Endothelial cell of umbilical vein (primary cell): ENCODE results near the gene HOXA4. TPM values are rescaled to one million over a fixed set of nuclear protein-coding genes. Genes with fewer than 3 reads are reported as not detected.

Experiments used
- BruUV-seq: library from RNA; stranded (reverse); fragments of 400-500 nt; replicated peaks from 2 replicates; lab custom pipeline; 2021; lab: Mats Ljungman, UMichigan
- CTCF ChIA-PET: fragments of 300-600, 350-600 bp; sonication (Branson Sonifier 250); formaldehyde crosslinking; loops from one replicate; lab custom pipeline; 2021; ENCODE audit warnings: antibody characterized with exemption, inconsistent platforms; lab: Charles Lee
- POLR2A ChIA-PET: fragments of 300-600, 350-600 bp; sonication (Branson Sonifier 250); formaldehyde crosslinking; loops from one replicate; lab custom pipeline; 2021; ENCODE audit warnings: antibody characterized with exemption, inconsistent platforms; lab: Charles Lee
- DNase-seq: peaks from one replicate; pipeline ENCODE4 v3.0.0-alpha.2; 2011; ENCODE audit warnings: low read depth, low spot score
- FAIRE-seq: peaks from 2 replicates; lab custom pipeline; 2011; peaks lifted over from hg19 to GRCh38; lab: Jason Lieb, UNC
- H2AFZ ChIP-seq: 2 replicates; pipeline ENCODE4 v1.6.0; 2012; ENCODE audit warnings: low read depth, low read length, control low read depth, inconsistent platforms
- H3K27ac ChIP-seq: 2 replicates; pipeline ENCODE4 v1.5.1; 2011; ENCODE audit warnings: low read depth, mild to moderate bottlenecking, control low read depth, low read length, moderate library complexity; ENCODE audit not compliant: insufficient read depth
- H3K27me3 ChIP-seq, 2 experiments: 2 replicates each; pipeline versions ENCODE4 v1.6.0 to v1.6.1; 2011; ENCODE audit warnings: low read length in 2 of 2, mixed read lengths in 1 of 2; ENCODE audit not compliant: control insufficient read depth in 2 of 2, insufficient read depth in 2 of 2
- H3K36me3 ChIP-seq, 2 experiments: 2 replicates in 1 of 2; 3 replicates in 1 of 2; pipeline ENCODE4 v1.5.1; 2011; ENCODE audit warnings: low read length in 2 of 2, mild to moderate bottlenecking in 1 of 2, moderate library complexity in 1 of 2; ENCODE audit not compliant: control insufficient read depth in 2 of 2, insufficient read depth in 2 of 2; ENCODE audit errors: extremely low read depth in 1 of 2
- H3K4me1 ChIP-seq: 3 replicates; pipeline ENCODE4 v1.5.1; 2011; ENCODE audit warnings: mild to moderate bottlenecking, low read length; ENCODE audit not compliant: control insufficient read depth, insufficient read depth; ENCODE audit errors: extremely low read depth
- H3K4me2 ChIP-seq: 2 replicates; pipeline ENCODE4 v1.6.1; 2011; ENCODE audit warnings: low read length, control low read depth, mixed read lengths; ENCODE audit not compliant: insufficient read depth
- H3K4me3 ChIP-seq, 3 experiments: fragments of 200-600 bp in 1 of 3; sonication (generic), shearing (Covaris generic) in 1 of 3; replicated peaks in 1 of 3; 2 replicates each; pipeline ENCODE4 v1.5.1; 2011 to 2016; ENCODE audit warnings: control low read depth in 3 of 3, low read length in 3 of 3, mild to moderate bottlenecking in 2 of 3, inconsistent platforms in 1 of 3, low read depth in 1 of 3, moderate library complexity in 1 of 3; ENCODE audit not compliant: insufficient read depth in 1 of 3
- H3K79me2 ChIP-seq: 2 replicates; pipeline ENCODE4 v1.6.0; 2012; ENCODE audit warnings: low read length, inconsistent platforms; ENCODE audit not compliant: control insufficient read depth, insufficient read depth
- H3K9ac ChIP-seq: replicated peaks from 2 replicates; pipeline ENCODE3; 2011; ENCODE audit warnings: low read length, control low read depth; ENCODE audit not compliant: insufficient read depth; ENCODE audit errors: extremely low read depth
- H3K9me1 ChIP-seq: replicated peaks from 3 replicates; pipeline ENCODE4 v1.6.0; 2011; ENCODE audit warnings: mild to moderate bottlenecking, low read length; ENCODE audit not compliant: control insufficient read depth, insufficient read depth; ENCODE audit errors: extremely low read depth
- H3K9me3 ChIP-seq: replicated peaks from 2 replicates; pipeline ENCODE4 v1.5.1; 2012; ENCODE audit warnings: low read length, inconsistent platforms; ENCODE audit not compliant: control insufficient read depth, insufficient read depth
- H4K20me1 ChIP-seq: replicated peaks from 2 replicates; pipeline ENCODE3; 2011; ENCODE audit warnings: mild to moderate bottlenecking, low read length; ENCODE audit not compliant: control insufficient read depth, insufficient read depth; ENCODE audit errors: extremely low read depth
- CTCF ChIP-seq, 2 donors: IDR thresholded peaks; 1 replicate in 1 of 2; 2 replicates in 1 of 2; pipeline ENCODE4 v1.5.1; 2011; ENCODE audit warnings: low read length in 2 of 2, mild to moderate bottlenecking in 2 of 2, moderate library complexity in 2 of 2, control low read depth in 1 of 2, inconsistent platforms in 1 of 2, low read depth in 1 of 2; ENCODE audit not compliant: insufficient read depth in 1 of 2; ENCODE audit errors: extremely low read depth in 1 of 2
- FOS ChIP-seq: IDR thresholded peaks from 2 replicates; pipeline ENCODE4 v1.6.1; 2011; ENCODE audit warnings: mild to moderate bottlenecking, low read length, moderate library complexity, borderline replicate concordance; ENCODE audit not compliant: insufficient read depth
- GATA2 ChIP-seq: IDR thresholded peaks from 2 replicates; pipeline ENCODE4 v1.7.0; 2011; ENCODE audit warnings: low read depth, mild to moderate bottlenecking, moderate library complexity, mixed read lengths, low read length; ENCODE audit not compliant: insufficient read length, insufficient read depth
- MAX ChIP-seq: IDR thresholded peaks from 2 replicates; pipeline ENCODE4 v1.6.1; 2011; ENCODE audit not compliant: insufficient read depth, insufficient read length
- POLR2A ChIP-seq: IDR thresholded peaks from 2 replicates; pipeline ENCODE4 v1.6.1; 2012; ENCODE audit warnings: low read depth, mild to moderate bottlenecking, control low read depth, low read length
- POLR2AphosphoS5 ChIP-seq: IDR thresholded peaks from 2 replicates; pipeline ENCODE4 v1.6.1; 2012; ENCODE audit warnings: low read depth, mild to moderate bottlenecking, control low read depth, low read length, moderate library complexity; ENCODE audit not compliant: insufficient read depth
- dilution Hi-C: fragments of 300-500 bp; cut with MboI; formaldehyde crosslinking; loops from one replicate; pipeline ENCODE4 v1.15.0; 2019; ENCODE audit warnings: low sequenced_read_pairs; ENCODE audit not compliant: extremely low pct_ligation_motif_present
- intact Hi-C: fragments of 100-400 bp; cut with micrococcal nuclease; formaldehyde crosslinking; loops from one replicate; pipeline ENCODE4 v1.10.0; 2022
- polyA plus RNA-seq, 4 experiments: library from polyadenylated mRNA; depleted of rRNA in 3 of 4; stranded (reverse) in 3 of 4; unstranded in 1 of 4; fragments of >200 nt; gene quantifications; 2 replicates each; pipeline versions ENCODE4 v1.2.1 to v1.2.3, GENCODE V29; 2011 to 2012; ENCODE audit warnings: missing spikeins in 1 of 4
- total RNA-seq: library from RNA; stranded (reverse); gene quantifications from 2 replicates; pipeline ENCODE4 v1.2.3, GENCODE V29; 2021

The HOXA4 gene
- total and polyA plus RNA-seq, 2 donors (not counting 3 experiments of a cell fraction or from before 2014, with no cell fraction given), result 4.9 to 8.1 TPM

GRCh38 chr7:27124096-27124901 lies 6.3 kb downstream of the HOXA4 start:
- Histone ChIP-seq H2AFZ (no peak overlapping the region), H3K27ac (peak overlapping the region; percentile 96), H3K9ac (peak overlapping the region; percentile 81), H3K79me2 (peaks cover 68% of the 10 kb centered on the region), H3K9me3 (no peaks in the 10 kb centered on the region), H3K4me1 (peaks cover 75% of the 10 kb centered on the region), H4K20me1 (no peaks in the 10 kb centered on the region), H3K4me3 (peak overlapping the region in 1 of 3 experiments; percentile 36), H3K27me3 (no peaks in the 10 kb centered on the region), H3K4me2 (peak overlapping the region; percentile 92), H3K9me1 (no peaks in the 10 kb centered on the region), H3K36me3 (peaks cover 0 to 11% of the 10 kb centered on the region in 2 experiments)
- no peak for TF ChIP-seq POLR2A
- TF ChIP-seq FOS, result peak; percentile 66
- no peak for TF ChIP-seq POLR2AphosphoS5
- TF ChIP-seq CTCF (IDR thresholded peaks at IDR 0.05; ENCODE audit: extremely low read depth in 1 of 2, insufficient read depth in 1 of 2, low read depth in 1 of 2, low read length in 2 of 2), result no peak
- no peak for TF ChIP-seq MAX
- peak; percentile 71 for TF ChIP-seq GATA2
- intact Hi-C loops, result loop anchor here (1.0 kb wide), 1 partner anchor 9 kb away; no protein-coding TSS in a partner anchor
- ChIA-PET POLR2A (interaction anchor here (0.8 kb wide), 1 partner anchor 55 kb away, joined by 6 read pairs; no protein-coding TSS in a partner anchor), CTCF (interaction anchor here (0.9 to 1.4 kb wide), 2 partner anchors 9 to 27 kb away, joined by 3 read pairs; no protein-coding TSS in a partner anchor)
- peak; percentile 58 for DNase-seq
- dilution Hi-C loops, result no loop called here
- peak; percentile 91 for FAIRE-seq
- no TSS peak for BruUV-seq
